ENCODE results near the gene SLC25A24. TPM values are rescaled to one million over a fixed set of nuclear protein-coding genes. Genes with fewer than 3 reads are reported as not detected.

The SLC25A24 gene
- total RNA-seq = 48.2 and 52.0 TPM in 2 replicates

DNA sequence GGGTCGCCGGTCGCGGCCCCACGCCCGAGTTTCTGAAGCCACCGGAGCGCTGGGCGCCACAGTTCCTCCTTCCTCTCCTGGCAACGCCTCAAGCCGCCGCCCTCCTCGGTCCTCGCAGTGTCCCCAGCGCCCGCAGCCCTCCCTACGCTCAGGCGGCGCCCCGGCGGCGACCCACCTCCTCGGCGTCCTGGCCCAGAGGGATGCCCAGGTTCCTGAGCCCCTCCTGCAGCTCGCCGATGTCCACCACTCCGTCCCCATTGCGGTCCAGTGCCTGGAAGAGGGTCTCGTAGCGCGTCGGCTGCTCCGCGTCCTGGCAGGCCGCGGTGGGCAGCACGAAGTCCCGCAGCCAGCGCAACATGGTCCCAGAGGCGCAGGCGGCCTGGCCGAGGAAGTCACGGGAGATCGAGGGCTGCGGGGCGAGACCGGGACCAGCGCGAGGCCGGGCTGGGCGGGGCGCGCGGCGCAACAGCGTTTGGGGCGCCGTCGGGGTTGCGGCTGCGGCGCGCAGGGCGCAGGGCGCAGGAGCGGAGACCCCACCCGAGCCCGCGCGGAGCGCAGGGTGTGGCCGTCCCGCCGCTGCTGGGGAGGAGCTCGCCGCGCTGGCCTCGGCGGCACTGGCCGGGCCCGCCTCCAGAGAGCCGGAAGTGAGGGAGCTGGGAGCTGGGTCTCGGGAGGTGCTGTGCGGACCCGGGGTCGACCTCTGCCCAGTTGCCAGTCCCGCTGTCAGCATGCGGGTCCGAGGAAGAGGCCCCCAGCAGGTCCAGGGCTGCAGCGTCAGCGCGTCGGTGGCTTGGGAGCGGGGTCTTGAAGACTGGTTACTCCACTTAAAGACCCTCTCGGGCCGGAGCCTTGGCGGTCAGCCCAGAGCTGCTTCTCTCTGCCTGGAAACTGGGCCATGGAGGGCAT lies at the start of gene SLC25A24:
TSS of gene SLC25A24 (minus strand) at position 563 of the 906 bp plus-strand sequence. CDS start at position 358, 205 bp downstream.

DNA sequence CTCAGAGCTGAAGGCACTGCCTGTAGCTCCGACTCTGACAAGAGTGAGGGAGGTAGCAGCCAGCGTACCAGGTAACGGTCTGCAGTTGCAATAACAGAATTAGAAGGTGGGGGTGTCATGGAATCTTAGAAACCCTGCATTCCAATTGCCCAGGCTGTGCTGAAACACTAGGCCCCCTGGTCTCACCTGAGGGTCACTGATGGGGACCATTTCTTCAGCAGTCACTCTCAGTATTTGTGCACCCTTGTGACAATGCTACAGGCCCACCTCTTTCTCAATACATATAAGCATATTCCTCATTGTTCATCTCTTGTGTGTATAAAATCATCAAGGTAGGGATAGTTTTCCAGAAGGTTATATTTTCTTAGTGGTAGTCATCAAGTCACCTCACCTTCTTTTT lies 43.8 kb upstream of the SLC25A24 start, which contains the start of gene NBPF4:
TSS of gene NBPF4 (minus strand) at position 101 of the 400 bp plus-strand sequence. CDS start 315 bp downstream, outside the sequence.

Other genes with a start within 250 kb of the SLC25A24 start
- 1.2 and 4.1 TPM in 2 replicates for gene VAV3, start 235.2 kb downstream of the SLC25A24 start, total RNA-seq
- 0.11 TPM in 1 of 2 replicates, not detected in the other for gene NBPF4, start 43.7 kb upstream of the SLC25A24 start, total RNA-seq
- not detected in 2 replicates for gene NBPF6, start 250.0 kb upstream of the SLC25A24 start, total RNA-seq